ENCODE results near the gene UVRAG. TPM values are rescaled to one million over a fixed set of nuclear protein-coding genes. Genes with fewer than 3 reads are reported as not detected.

UVRAG gene
- total and polyA plus RNA-seq, 2 donors from 2014 or later, result 7.2 to 27.9 TPM

DNA sequence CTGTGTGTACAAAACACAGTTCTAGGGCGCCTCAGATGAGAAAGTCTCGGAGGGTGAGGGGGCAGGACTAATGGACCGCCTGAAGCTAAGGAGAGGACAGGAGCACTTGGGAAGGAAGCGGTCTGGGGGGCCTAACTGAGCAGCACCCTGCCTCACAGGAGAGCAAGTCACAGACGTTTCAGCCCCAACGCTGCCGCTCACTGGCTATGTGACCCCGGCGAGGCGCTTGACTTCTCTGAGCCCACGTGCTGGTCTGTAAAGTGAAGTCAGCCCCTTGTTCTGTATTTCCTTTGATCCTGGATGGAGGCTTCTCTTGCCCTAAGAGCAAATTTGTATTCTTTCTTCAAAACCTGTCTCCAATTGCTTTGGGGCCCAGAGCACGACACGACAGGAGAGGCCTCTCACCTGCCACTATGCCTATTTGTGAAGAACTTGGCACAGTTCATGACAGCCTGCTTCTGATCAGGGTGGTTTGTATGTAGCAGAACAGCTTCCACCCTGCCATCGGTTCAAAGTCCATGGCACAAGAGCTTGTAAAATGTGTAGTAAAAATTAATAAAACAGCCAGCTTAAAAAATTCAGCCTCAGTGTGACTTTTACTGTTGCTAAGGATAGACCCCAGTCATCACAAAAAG is 332.2 kb downstream of the UVRAG start:
- Histone ChIP-seq H3K4me1 (ENCODE audit: control insufficient read depth in 2 of 3, insufficient read depth in 2 of 3, low read depth in 1 of 3, low read length in 3 of 3) (peaks cover 0 to 3% (median 0%) of the 10 kb centered on the region in 3 donors), H3K4me3 (ENCODE audit: low read length in 3 of 3) (no peak overlapping the region), H3K27ac (ENCODE audit: low read depth in 2 of 2, low read length in 2 of 2) (no peak overlapping the region), H3K9ac (ENCODE audit: low read length in 3 of 3) (no peak overlapping the region), H3K9me3 (ENCODE audit: control insufficient read depth in 2 of 3, insufficient read depth in 1 of 3, low read length in 3 of 3) (no peaks in the 10 kb centered on the region), H3K36me3 (ENCODE audit: control insufficient read depth in 2 of 3, insufficient read depth in 3 of 3, low read length in 3 of 3) (no peaks in the 10 kb centered on the region), H3K27me3 (ENCODE audit: control insufficient read depth, insufficient read depth, low read length) (no peaks in the 10 kb centered on the region)
- intact Hi-C loops (cut with DNase I), result no loop called here
- TF ChIP-seq, protein P1, sequence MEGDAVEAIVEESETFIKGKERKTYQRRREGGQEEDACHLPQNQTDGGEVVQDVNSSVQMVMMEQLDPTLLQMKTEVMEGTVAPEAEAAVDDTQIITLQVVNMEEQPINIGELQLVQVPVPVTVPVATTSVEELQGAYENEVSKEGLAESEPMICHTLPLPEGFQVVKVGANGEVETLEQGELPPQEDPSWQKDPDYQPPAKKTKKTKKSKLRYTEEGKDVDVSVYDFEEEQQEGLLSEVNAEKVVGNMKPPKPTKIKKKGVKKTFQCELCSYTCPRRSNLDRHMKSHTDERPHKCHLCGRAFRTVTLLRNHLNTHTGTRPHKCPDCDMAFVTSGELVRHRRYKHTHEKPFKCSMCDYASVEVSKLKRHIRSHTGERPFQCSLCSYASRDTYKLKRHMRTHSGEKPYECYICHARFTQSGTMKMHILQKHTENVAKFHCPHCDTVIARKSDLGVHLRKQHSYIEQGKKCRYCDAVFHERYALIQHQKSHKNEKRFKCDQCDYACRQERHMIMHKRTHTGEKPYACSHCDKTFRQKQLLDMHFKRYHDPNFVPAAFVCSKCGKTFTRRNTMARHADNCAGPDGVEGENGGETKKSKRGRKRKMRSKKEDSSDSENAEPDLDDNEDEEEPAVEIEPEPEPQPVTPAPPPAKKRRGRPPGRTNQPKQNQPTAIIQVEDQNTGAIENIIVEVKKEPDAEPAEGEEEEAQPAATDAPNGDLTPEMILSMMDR (IDR thresholded peaks at IDR 0.05; ENCODE audit: borderline replicate concordance, extremely low read depth, insufficient read depth), result no peak
- FAIRE-seq (no peak), DNase-seq (no peak)

DNA sequence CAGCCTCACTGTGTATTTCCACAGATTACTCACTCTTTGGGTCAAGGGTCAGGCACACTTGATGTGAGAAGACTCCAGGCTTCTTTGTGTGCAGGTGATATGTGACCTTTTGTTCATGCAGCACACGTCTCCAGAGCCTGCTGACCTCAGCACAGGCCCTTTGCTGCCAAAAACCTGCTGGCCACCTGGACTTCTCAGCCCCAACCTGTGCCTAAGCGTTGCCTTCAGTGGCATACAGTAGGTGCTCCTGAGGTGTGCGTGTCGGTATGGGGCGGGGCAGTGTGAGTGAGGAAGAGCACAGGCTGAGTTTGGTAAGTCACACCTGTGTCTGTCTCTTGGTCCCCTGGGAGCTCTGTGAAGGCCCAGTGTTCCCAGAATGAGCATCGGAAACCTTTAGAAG is 333.2 kb downstream of the UVRAG start:
- DNase-seq (no peak), FAIRE-seq (no peak)
- Histone ChIP-seq H3K9me3 (ENCODE audit: control insufficient read depth in 2 of 3, insufficient read depth in 1 of 3, low read length in 3 of 3) (no peaks in the 10 kb centered on the region), H3K9ac (ENCODE audit: low read length in 3 of 3) (no peak overlapping the region), H3K4me3 (ENCODE audit: low read length in 3 of 3) (no peak overlapping the region), H3K27ac (ENCODE audit: low read depth in 2 of 2, low read length in 2 of 2) (no peak overlapping the region), H3K4me1 (ENCODE audit: control insufficient read depth in 2 of 3, insufficient read depth in 2 of 3, low read depth in 1 of 3, low read length in 3 of 3) (peaks cover 0 to 3% (median 0%) of the 10 kb centered on the region in 3 donors), H3K27me3 (ENCODE audit: control insufficient read depth, insufficient read depth, low read length) (no peaks in the 10 kb centered on the region), H3K36me3 (ENCODE audit: control insufficient read depth in 2 of 3, insufficient read depth in 3 of 3, low read length in 3 of 3) (no peaks in the 10 kb centered on the region)
- intact Hi-C loops (cut with DNase I), result no loop called here
- TF ChIP-seq, protein P1 (IDR thresholded peaks at IDR 0.05; ENCODE audit: borderline replicate concordance, extremely low read depth, insufficient read depth), result no peak

- TF ChIP-seq, protein P1 (IDR thresholded peaks at IDR 0.05; ENCODE audit: borderline replicate concordance, extremely low read depth, insufficient read depth), result no peak
- intact Hi-C loops (cut with DNase I), result no loop called here
These were observed 334.1 kb downstream of the UVRAG start for GRCh38 chr11:76148941-76149613.

More at GRCh38 chr11:76148941-76149613, 334.1 kb downstream of the UVRAG start:
- FAIRE-seq, result no peak
- no peak overlapping the region for H3K27ac ChIP-seq (ENCODE audit: low read depth in 2 of 2, low read length in 2 of 2)
- no peak for DNase-seq
- no peaks in the 10 kb centered on the region for H3K36me3 ChIP-seq (ENCODE audit: control insufficient read depth in 2 of 3, insufficient read depth in 3 of 3, low read length in 3 of 3)
- no peaks in the 10 kb centered on the region for H3K27me3 ChIP-seq (ENCODE audit: control insufficient read depth, insufficient read depth, low read length)
- no peak overlapping the region for H3K9ac ChIP-seq (ENCODE audit: low read length in 3 of 3)
- H3K9me3 ChIP-seq (ENCODE audit: control insufficient read depth in 2 of 3, insufficient read depth in 1 of 3, low read length in 3 of 3), result no peaks in the 10 kb centered on the region
- peaks cover 0 to 3% (median 0%) of the 10 kb centered on the region in 3 donors for H3K4me1 ChIP-seq (ENCODE audit: control insufficient read depth in 2 of 3, insufficient read depth in 2 of 3, low read depth in 1 of 3, low read length in 3 of 3)
- no peak overlapping the region for H3K4me3 ChIP-seq (ENCODE audit: low read length in 3 of 3)

Data from kidney (tissue), 14 donors.